Fibroblast of lung (primary cell): ENCODE measurements around the gene AMBRA1. TPM values are rescaled to one million over a fixed set of nuclear protein-coding genes. Genes with fewer than 3 reads are reported as not detected.

Source experiments
- DNase-seq, 2 donors: peaks; one replicate each; pipeline versions ENCODE4 v3.0.0 to v3.0.0-alpha.2; 2010; ENCODE audit warnings: low read depth in 2 of 2
- H2AFZ ChIP-seq: 2 replicates; pipeline ENCODE4 v1.5.1; 2012; ENCODE audit warnings: low read length, control low read depth, inconsistent platforms
- H3K27ac ChIP-seq: 2 replicates; pipeline ENCODE4 v1.5.1; 2011; ENCODE audit warnings: low read length, control low read depth; ENCODE audit not compliant: insufficient read depth
- H3K27me3 ChIP-seq: 2 replicates; pipeline ENCODE4 v1.5.1; 2011; ENCODE audit warnings: mild to moderate bottlenecking, low read length; ENCODE audit not compliant: control insufficient read depth, insufficient read depth
- H3K36me3 ChIP-seq: 2 replicates; pipeline ENCODE4 v1.5.1; 2011; ENCODE audit warnings: low read length; ENCODE audit not compliant: control insufficient read depth, insufficient read depth
- H3K4me1 ChIP-seq: 2 replicates; pipeline ENCODE4 v1.5.1; 2011; ENCODE audit warnings: low read length; ENCODE audit not compliant: control insufficient read depth, insufficient read depth; ENCODE audit errors: extremely low read depth
- H3K4me2 ChIP-seq: 2 replicates; pipeline ENCODE4 v1.5.1; 2011; ENCODE audit warnings: low read length, control low read depth; ENCODE audit not compliant: insufficient read depth; ENCODE audit errors: extremely low read depth
- H3K4me3 ChIP-seq, 4 experiments: fragments of 200-600 bp in 1 of 4; sonication (generic) in 1 of 4; replicated peaks in 1 of 4; 2 replicates each; pipeline ENCODE4 v1.5.1; 2011 to 2016; ENCODE audit warnings: low read length in 4 of 4, low read depth in 3 of 4, mild to moderate bottlenecking in 3 of 4, control low read depth in 2 of 4, inconsistent platforms in 1 of 4, mixed read lengths in 1 of 4; ENCODE audit not compliant: insufficient read depth in 1 of 4; ENCODE audit errors: control extremely low read depth in 1 of 4
- H3K79me2 ChIP-seq: 2 replicates; pipeline ENCODE4 v1.5.1; 2012; ENCODE audit warnings: mild to moderate bottlenecking, low read length, inconsistent platforms; ENCODE audit not compliant: control insufficient read depth, insufficient read depth
- H3K9ac ChIP-seq: 2 replicates; pipeline ENCODE4 v1.5.1; 2011; ENCODE audit warnings: mild to moderate bottlenecking, low read length, control low read depth; ENCODE audit not compliant: insufficient read depth
- H3K9me3 ChIP-seq: 2 replicates; pipeline ENCODE4 v1.5.1; 2012; ENCODE audit warnings: low read depth, low read length; ENCODE audit not compliant: control insufficient read depth, insufficient read depth
- H4K20me1 ChIP-seq: 2 replicates; pipeline ENCODE4 v1.5.1; 2011; ENCODE audit warnings: low read length; ENCODE audit not compliant: control insufficient read depth, insufficient read depth; ENCODE audit errors: extremely low read depth
- CTCF ChIP-seq, 2 donors: IDR thresholded peaks in 1 of 2; conservative IDR thresholded peaks in 1 of 2; 1 replicate in 1 of 2; 2 replicates in 1 of 2; pipeline ENCODE4 v1.5.1; 2011 to 2012; ENCODE audit warnings: low read length in 2 of 2, control low read depth in 1 of 2, inconsistent platforms in 1 of 2, low read depth in 1 of 2, mild to moderate bottlenecking in 1 of 2
- EZH2 ChIP-seq: IDR thresholded peaks from 2 replicates; pipeline ENCODE4 v1.5.1; 2012; ENCODE audit warnings: low read length, control low read depth, mild to moderate bottlenecking; ENCODE audit errors: missing control alignments
- polyA plus RNA-seq, 2 donors: library from polyadenylated mRNA; depleted of rRNA in 1 of 2; stranded (reverse) in 1 of 2; unstranded in 1 of 2; fragments of >200 nt; gene quantifications; 2 replicates each; pipeline ENCODE4 v1.2.1, GENCODE V29; 2011 to 2012; ENCODE audit warnings: missing spikeins in 1 of 2
- total RNA-seq: library from RNA; depleted of rRNA; stranded (reverse); fragments of >200 nt; gene quantifications from 2 replicates; pipeline ENCODE4 v1.2.1, GENCODE V29; 2014

The AMBRA1 gene
- total and polyA plus RNA-seq, 2 donors (not counting 1 experiment from before 2014, with no cell fraction given), result 8.3 to 23.3 TPM

GRCh38 chr11:46630237-46630636, 36.4 kb upstream of the AMBRA1 start:
- no peak for DNase-seq
- Histone ChIP-seq H3K36me3 (peaks cover 4% of the 10 kb centered on the region), H3K4me1 (no peaks in the 10 kb centered on the region), H2AFZ (no peak overlapping the region), H3K9me3 (no peaks in the 10 kb centered on the region), H3K4me2 (no peak overlapping the region), H3K9ac (no peak overlapping the region), H3K4me3 (no peak overlapping the region), H3K79me2 (no peaks in the 10 kb centered on the region), H3K27ac (no peak overlapping the region), H4K20me1 (no peaks in the 10 kb centered on the region), H3K27me3 (no peaks in the 10 kb centered on the region)
- no peak for TF ChIP-seq CTCF (conservative IDR thresholded peaks at IDR 0.05 in 1 of 2, IDR thresholded peaks at IDR 0.05 in 1 of 2; ENCODE audit: low read depth in 1 of 2, low read length in 2 of 2)
- TF ChIP-seq EZH2, result no peak

DNA sequence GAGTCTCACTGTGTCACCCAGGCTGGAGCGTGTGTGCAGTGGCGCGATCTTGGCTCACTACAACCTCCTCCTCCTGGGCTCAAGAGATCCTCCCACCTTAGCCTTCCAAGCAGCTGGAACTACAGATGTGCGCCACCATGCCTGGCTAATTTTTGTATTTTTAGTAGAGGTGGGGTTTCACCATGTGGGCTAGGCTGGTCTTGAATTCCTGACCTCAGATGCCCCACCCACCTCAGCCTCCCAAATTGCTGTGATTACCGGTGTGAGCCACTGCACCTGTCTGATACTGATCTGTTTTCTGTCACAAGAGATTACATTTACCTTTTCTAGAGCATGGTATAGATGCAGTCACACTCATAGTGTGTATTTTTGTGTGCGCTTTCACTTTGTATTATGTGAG, 35.1 kb upstream of the AMBRA1 start:
- H3K9ac ChIP-seq, result no peak overlapping the region
- H2AFZ ChIP-seq, result no peak overlapping the region
- peaks cover 4% of the 10 kb centered on the region for H3K36me3 ChIP-seq
- H3K27ac ChIP-seq, result no peak overlapping the region
- H3K4me1 ChIP-seq, result no peaks in the 10 kb centered on the region
- H3K79me2 ChIP-seq, result no peaks in the 10 kb centered on the region
- H3K27me3 ChIP-seq, result no peaks in the 10 kb centered on the region
- H3K9me3 ChIP-seq, result no peaks in the 10 kb centered on the region
- TF ChIP-seq EZH2, result no peak
- no peak for TF ChIP-seq CTCF (conservative IDR thresholded peaks at IDR 0.05 in 1 of 2, IDR thresholded peaks at IDR 0.05 in 1 of 2; ENCODE audit: low read depth in 1 of 2, low read length in 2 of 2)
- no peak overlapping the region for H3K4me2 ChIP-seq
- no peaks in the 10 kb centered on the region for H4K20me1 ChIP-seq
- no peak overlapping the region for H3K4me3 ChIP-seq
- DNase-seq, result no peak

GRCh38 chr11:46625406-46625805, 31.6 kb upstream of the AMBRA1 start:
- Histone ChIP-seq H3K9me3 (no peaks in the 10 kb centered on the region), H3K4me1 (no peaks in the 10 kb centered on the region), H3K4me3 (no peak overlapping the region), H3K36me3 (peaks cover 6% of the 10 kb centered on the region), H3K79me2 (peaks cover 4% of the 10 kb centered on the region), H3K4me2 (no peak overlapping the region), H2AFZ (no peak overlapping the region), H3K27ac (no peak overlapping the region), H3K27me3 (no peaks in the 10 kb centered on the region), H4K20me1 (no peaks in the 10 kb centered on the region), H3K9ac (no peak overlapping the region)
- no peak for DNase-seq
- no peak for TF ChIP-seq CTCF (conservative IDR thresholded peaks at IDR 0.05 in 1 of 2, IDR thresholded peaks at IDR 0.05 in 1 of 2; ENCODE audit: low read depth in 1 of 2, low read length in 2 of 2)
- no peak for TF ChIP-seq EZH2
